ENCODE measurements around the gene TLR9. TPM values are rescaled to one million over a fixed set of nuclear protein-coding genes. Genes with fewer than 3 reads are reported as not detected.

Gene TLR9
- total RNA-seq, 1 experiment from 2014 or later, result not detected

GRCh38 chr3:52175416-52176179, 49.8 kb downstream of the TLR9 start:
- TF ChIP-seq REST (IDR thresholded peaks at IDR 0.05; ENCODE audit: insufficient read depth in 1 of 2, low read depth in 2 of 2, low read length in 1 of 2), result no peak
- no peak for TF ChIP-seq CTCF (IDR thresholded peaks at IDR 0.05)
- no peak for TF ChIP-seq TCF7L2 (IDR thresholded peaks at IDR 0.05; ENCODE audit: low read depth, low read length)
- no peak for TF ChIP-seq SIN3A (IDR thresholded peaks at IDR 0.05; ENCODE audit: borderline replicate concordance, insufficient read depth, low read depth, low read length)
- no peak for TF ChIP-seq POLR2AphosphoS5 (IDR thresholded peaks at IDR 0.05; ENCODE audit: low read depth, low read length)
- ChIA-PET POLR2A (no interaction called here), CTCF (no interaction called here)
- ATAC-seq (no peak), DNase-seq (ENCODE audit: low read depth, low spot score) (no peak)
- H3K27ac ChIP-seq (ENCODE audit: low read length), result no peak overlapping the region
- no peak overlapping the region for H3K4me3 ChIP-seq (ENCODE audit: low read depth in 2 of 2, low read length in 2 of 2)
- no peaks in the 10 kb centered on the region for H3K27me3 ChIP-seq (ENCODE audit: control insufficient read depth, insufficient read depth, low read length)
- intact Hi-C loops (cut with micrococcal nuclease; ENCODE audit: unreplicated experiment), result no loop called here
- no TSS peak for BruUV-seq (replicated peaks)
- no peaks in the 10 kb centered on the region for H3K9me3 ChIP-seq (ENCODE audit: control insufficient read depth, insufficient read depth, low read depth, low read length)
- peaks cover 8% of the 10 kb centered on the region for H3K4me1 ChIP-seq (ENCODE audit: control insufficient read depth, insufficient read depth, low read length)
- in situ Hi-C loops (cut with HindIII; ENCODE audit: low pct_unique_long_range_greater_than_20kb, low sequenced_read_pairs), result no loop called here
- H3K36me3 ChIP-seq (ENCODE audit: control insufficient read depth, insufficient read depth, low read length), result no peaks in the 10 kb centered on the region

- no peaks in the 10 kb centered on the region for H3K27me3 ChIP-seq (ENCODE audit: control insufficient read depth, insufficient read depth, low read length)
- H3K27ac ChIP-seq (ENCODE audit: low read length), result no peak overlapping the region
- ChIA-PET POLR2A (no interaction called here), CTCF (no interaction called here)
- H3K4me3 ChIP-seq (ENCODE audit: low read depth in 2 of 2, low read length in 2 of 2), result no peak overlapping the region
- in situ Hi-C loops (cut with HindIII; ENCODE audit: low pct_unique_long_range_greater_than_20kb, low sequenced_read_pairs) (no loop called here), intact Hi-C loops (cut with micrococcal nuclease; ENCODE audit: unreplicated experiment) (no loop called here)
- no peak for ATAC-seq
- no peaks in the 10 kb centered on the region for H3K9me3 ChIP-seq (ENCODE audit: control insufficient read depth, insufficient read depth, low read depth, low read length)
- no TSS peak for BruUV-seq (replicated peaks)
- peaks cover 8% of the 10 kb centered on the region for H3K4me1 ChIP-seq (ENCODE audit: control insufficient read depth, insufficient read depth, low read length)
- DNase-seq (ENCODE audit: low read depth, low spot score), result no peak
- TF ChIP-seq REST (IDR thresholded peaks at IDR 0.05; ENCODE audit: insufficient read depth in 1 of 2, low read depth in 2 of 2, low read length in 1 of 2) (no peak), POLR2AphosphoS5 (IDR thresholded peaks at IDR 0.05; ENCODE audit: low read depth, low read length) (no peak), TCF7L2 (IDR thresholded peaks at IDR 0.05; ENCODE audit: low read depth, low read length) (no peak), CTCF (IDR thresholded peaks at IDR 0.05) (no peak), SIN3A (IDR thresholded peaks at IDR 0.05; ENCODE audit: borderline replicate concordance, insufficient read depth, low read depth, low read length) (no peak)
- no peaks in the 10 kb centered on the region for H3K36me3 ChIP-seq (ENCODE audit: control insufficient read depth, insufficient read depth, low read length)
Observed at GRCh38 chr3:52174896-52175295, 50.5 kb downstream of the TLR9 start.
